Measurements from ENCODE around the gene SLC16A7.
"Not testable (repeated sequence)": the region's sequence is repeated elsewhere in the genome, so short reads cannot be mapped to it uniquely, and the experiment has no call there.

SLC16A7 gene

GRCh38 chr12:59736359-59736758 lies 140.5 kb downstream of the SLC16A7 start:
- DNase-seq (ENCODE audit: low read depth in 2 of 2) = no peak

DNA sequence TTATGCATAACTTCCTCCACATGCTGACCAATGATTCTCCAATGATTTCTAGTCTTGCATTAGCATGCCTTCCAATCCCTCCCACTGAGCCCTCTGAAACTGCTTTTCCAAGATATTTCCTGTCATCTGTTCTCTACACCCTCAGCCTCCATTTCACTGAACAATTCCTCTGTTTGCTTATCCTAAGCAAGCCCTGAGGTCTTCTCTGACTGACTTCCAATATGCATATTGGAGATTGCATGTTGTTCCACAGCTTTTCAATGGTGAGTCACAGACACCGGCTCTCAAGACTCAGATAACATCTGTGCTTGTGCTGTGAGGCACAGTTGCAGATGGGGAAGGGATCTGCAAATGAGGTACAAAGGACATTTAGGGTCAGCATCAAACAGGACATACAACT lies 141.0 kb downstream of the SLC16A7 start:
- DNase-seq (ENCODE audit: low read depth in 2 of 2) = no peak

GRCh38 chr12:59737725-59738463 lies 142.1 kb downstream of the SLC16A7 start:
- no peak for DNase-seq (ENCODE audit: low read depth in 2 of 2)

DNA sequence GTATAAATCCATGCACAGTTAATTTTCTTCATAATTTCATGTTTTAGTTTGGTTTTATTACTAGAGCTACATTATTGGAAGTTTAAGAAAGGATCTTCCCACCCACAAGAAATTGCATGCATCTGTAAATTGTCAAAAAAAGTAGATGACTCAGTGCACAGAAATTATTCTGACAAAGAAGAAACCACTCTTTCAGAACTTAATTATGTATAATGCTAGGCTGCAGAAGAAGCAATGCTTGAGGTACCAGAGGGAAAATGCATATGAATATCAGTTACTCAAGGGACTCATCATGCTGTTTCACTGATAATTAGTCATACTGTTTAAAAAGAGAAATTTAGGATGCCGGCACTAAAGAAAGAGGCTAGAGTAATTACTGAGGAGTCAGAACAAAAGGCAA lies 147.0 kb downstream of the SLC16A7 start:
- DNase-seq (ENCODE audit: low read depth in 2 of 2) = no peak

GRCh38 chr12:59744564-59744963 lies 148.7 kb downstream of the SLC16A7 start:
- no peak for DNase-seq (ENCODE audit: low read depth in 2 of 2)

DNA sequence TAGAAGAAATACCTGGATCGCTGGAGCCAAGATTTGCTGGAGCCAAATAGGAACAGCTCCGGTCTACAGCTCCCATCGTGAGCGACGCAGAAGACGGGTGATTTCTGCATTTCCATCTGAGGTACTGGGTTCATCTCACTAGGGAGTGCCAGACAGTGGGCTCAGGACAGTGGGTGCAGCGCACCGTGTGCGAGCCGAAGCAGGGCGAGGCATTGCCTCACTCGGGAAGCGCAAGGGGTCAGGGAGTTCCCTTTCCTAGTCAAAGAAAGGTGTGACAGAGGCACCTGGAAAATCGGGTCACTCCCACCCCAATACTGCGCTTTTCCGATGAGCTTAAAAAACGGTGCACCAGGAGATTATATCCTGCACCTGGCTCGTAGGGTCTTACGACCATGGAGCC lies 155.3 kb downstream of the SLC16A7 start:
- not testable (repeated sequence) for DNase-seq (ENCODE audit: low read depth in 2 of 2)

DNA sequence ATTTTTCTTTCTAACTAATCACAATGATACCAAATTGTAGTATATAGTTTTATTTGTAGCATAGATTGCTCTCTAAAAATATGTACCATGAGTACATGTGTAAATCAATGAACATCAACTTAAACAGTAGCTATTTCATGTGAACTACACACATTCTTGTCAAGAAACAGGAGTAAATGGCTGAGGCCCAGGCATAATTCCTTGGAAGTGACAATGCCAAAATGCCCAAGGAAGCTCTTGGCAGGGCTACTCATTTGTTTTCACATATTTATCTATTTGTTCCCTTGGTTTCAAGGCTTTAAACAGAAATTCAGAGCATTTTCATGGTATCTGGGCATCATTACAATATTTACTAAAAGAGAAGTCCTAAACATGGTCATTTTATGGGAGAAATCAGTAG lies 165.7 kb downstream of the SLC16A7 start:
- no peak for DNase-seq (ENCODE audit: low read depth in 2 of 2)

DNA sequence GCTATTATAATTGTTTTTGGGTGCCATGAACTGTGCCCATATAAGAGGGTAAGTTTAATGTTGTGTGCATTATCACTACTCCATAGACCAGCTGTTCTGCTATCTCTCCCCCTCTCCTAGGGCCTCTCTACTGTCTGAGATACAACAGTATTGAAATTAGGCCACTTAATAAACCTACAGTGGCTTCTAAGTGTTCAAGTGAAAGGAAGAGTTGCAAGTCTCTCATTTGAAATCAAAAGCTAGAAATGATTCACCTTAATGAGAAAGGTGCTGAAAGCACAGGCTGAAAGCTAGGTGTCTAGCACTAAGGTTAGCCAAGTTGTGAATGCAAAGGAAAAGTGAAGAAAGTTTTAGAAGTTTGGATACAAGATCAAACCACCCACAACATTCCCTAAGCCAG lies 168.0 kb downstream of the SLC16A7 start:
- no peak for DNase-seq (ENCODE audit: low read depth in 2 of 2)

- DNase-seq (ENCODE audit: low read depth in 2 of 2) = no peak
Observed at GRCh38 chr12:59768031-59768430, 172.2 kb downstream of the SLC16A7 start.

GRCh38 chr12:59780605-59781135 lies 184.8 kb downstream of the SLC16A7 start:
- DNase-seq (ENCODE audit: low read depth in 2 of 2) = no peak

- DNase-seq (ENCODE audit: low read depth in 2 of 2) = no peak
Observed at GRCh38 chr12:59787610-59788009, 191.8 kb downstream of the SLC16A7 start.

GRCh38 chr12:59792647-59793046 lies 196.8 kb downstream of the SLC16A7 start:
- no peak for DNase-seq (ENCODE audit: low read depth in 2 of 2)

DNA sequence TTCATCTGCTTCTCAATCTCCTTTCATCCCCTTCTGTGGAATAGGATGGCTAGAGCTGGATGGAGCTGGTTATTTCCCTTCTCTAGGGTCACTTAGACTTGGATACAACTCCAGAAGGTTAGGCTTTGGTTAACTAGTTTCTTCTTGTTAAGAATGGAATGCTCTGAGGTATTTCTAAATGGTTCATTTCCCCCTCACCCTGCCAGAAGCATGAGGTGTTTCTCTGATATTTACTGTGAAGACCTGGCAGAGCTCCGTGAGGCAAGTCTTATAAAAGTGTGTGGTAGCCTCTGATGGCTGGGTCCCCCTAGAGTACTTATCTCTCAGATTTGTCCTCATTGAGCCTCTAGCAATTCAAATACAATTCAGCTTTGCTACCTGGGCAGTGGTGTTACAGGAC lies 207.9 kb downstream of the SLC16A7 start:
- DNase-seq (ENCODE audit: low read depth in 2 of 2) = no peak

- DNase-seq (ENCODE audit: low read depth in 2 of 2) = no peak
Observed at GRCh38 chr12:59808317-59808910, 212.6 kb downstream of the SLC16A7 start.

DNA sequence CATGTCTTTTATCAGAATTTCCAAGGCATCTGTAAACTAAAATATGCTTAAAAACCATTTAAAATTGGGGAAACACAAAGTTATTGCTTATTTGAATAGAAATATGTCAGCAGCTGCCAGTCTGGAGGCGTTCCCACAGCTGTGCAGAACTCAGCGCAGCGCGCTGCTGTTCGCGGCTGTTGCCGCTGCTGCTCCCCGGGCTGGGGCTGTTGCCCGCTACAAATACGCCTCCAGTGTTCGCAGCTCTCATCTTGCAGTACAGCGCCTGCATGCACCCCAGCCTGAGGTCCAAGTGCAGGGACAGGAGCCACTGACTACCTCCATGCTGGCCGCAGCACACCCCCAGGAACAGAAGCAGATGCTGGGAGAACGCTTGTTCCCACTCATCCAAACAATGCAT lies 216.2 kb downstream of the SLC16A7 start:
- DNase-seq (ENCODE audit: low read depth in 2 of 2) = no peak

DNA sequence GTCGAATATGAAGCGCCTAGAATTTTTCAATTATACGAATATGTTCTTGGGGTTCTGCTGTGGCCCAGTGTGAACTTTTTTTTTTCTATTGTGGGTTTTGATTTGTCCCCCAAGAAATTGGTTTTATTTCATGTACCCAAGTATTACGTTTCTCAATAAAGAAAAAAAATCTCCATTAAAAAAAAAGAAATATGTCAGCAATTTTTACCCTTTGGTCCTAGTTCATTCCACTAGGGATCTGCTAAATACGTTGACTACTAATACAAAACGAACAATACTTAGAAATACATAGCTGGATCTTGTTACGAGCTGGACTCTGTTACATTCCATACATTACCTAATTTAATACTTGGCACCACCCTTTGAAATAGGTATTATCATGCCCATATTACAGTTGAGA lies 216.9 kb downstream of the SLC16A7 start:
- DNase-seq (ENCODE audit: low read depth in 2 of 2) = no peak

DNA sequence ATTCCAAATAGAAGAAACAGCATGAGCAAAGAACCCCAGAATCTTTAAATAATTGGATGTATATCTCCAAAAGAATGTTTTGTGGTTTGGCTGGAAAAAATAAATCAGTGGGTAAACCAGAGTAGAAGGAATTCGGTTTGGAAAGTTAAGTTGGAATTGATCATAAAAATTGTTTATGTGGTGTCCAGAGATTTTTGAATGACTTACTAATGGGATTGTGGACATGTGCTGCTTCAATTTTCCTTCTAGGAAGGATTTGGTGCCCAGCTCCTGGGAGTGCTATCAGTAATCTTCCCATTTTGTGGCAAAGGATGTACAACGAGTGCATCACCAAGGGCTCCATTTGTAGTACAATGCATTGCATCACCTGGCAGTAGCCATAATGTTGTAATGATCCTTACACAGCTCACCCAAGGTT lies 224.8 kb downstream of the SLC16A7 start:
- no peak for DNase-seq (ENCODE audit: low read depth in 2 of 2)

DNA sequence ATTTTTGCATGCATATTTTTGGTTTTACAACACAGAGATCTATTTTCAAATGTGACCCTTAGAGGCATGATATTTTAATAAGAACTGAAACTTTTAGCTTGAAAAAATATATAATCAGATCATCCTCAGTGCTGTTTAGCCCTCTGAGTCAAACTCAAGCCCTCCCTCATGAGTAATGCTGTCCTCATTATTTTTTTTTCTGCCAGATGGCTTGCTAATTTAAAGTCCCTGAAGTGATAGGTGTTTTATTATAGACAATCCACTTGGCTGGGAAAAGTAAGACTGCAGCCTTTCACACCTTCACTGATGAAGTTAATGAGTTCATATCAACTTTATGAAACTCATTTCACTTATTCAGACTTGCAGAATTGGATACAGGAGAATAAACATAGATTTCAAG lies 227.7 kb downstream of the SLC16A7 start:
- DNase-seq (ENCODE audit: low read depth in 2 of 2) = no peak

DNA sequence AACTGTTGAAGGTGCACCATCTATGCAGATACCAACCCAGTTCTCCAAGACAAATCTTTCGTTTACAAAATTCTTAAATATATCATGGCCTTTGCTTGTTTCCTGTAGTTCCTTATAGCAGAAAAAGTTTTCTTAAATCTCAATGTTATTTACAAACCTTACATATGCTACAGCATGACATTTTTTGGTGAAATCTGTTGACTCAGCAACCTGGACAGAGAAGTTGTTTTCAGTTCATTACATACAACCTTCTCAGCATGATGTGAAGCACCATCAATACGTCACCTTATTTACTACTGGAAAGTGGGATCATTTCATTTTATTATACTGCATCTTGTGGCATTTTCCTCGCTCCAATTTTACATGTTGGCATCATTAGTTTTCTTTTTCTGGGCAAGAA lies 231.9 kb downstream of the SLC16A7 start:
- DNase-seq (ENCODE audit: low read depth in 2 of 2) = no peak

DNA sequence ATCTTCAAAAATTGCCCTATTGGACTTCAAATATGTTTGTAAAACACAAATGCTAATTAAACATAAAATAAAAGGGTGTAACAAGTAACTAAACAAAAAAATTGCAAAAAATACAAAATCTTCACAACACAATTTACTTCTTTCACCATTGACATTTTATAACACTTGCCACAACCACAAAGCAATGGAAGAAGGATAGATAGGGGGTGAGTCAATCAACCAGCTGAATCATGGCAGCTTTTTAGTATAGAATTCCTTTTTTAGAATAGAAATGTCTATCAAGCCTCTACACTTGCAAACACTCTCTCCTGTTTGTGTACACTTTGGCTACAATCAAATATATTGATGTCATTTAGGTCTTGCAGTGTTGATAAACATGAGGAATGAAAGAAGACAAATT lies 232.7 kb downstream of the SLC16A7 start:
- DNase-seq (ENCODE audit: low read depth in 2 of 2) = no peak

GRCh38 chr12:59833408-59833807 lies 237.6 kb downstream of the SLC16A7 start:
- DNase-seq (ENCODE audit: low read depth in 2 of 2) = no peak

DNA sequence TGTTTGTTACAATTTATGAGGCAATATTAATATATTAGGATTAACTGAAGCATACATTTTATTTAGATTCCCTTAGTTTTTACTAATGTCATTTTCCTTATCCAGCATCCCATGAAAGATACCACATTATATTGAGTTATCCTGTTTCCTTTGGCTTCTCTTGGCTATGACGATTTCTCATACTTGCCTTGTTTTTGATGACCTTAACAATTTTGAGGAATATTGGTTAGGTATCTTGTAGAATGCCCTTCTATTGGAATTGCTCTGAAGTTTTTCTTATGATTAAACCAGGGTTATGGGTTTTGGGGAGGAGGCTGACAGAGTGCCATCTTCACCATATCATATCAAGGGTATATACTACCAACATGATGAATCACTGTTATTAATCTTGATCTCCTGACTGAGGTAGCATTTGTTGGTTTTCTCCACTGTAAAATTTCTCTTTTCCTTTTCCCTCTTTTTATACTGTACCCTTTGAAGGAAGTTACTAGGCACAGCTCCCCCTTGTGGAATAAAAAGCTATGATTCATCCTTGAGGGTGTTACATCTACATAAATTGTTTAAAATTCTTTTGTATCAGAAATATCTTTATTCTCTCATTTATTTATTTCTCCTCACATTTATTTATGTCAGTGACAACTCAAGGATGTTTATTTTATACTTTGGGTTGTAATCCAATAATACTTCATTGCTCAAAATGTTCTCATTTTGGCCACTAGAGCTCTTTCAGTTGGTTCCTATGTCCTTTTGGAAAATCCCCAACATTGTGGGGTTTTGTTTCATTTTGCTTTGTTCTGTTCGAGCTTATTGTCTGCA lies 239.0 kb downstream of the SLC16A7 start:
- DNase-seq (ENCODE audit: low read depth in 2 of 2) = no peak
